Measurements from ENCODE around the gene FAM221A. TPM values are rescaled to one million over a fixed set of nuclear protein-coding genes. Genes with fewer than 3 reads are reported as not detected.

FAM221A gene
- total and polyA plus RNA-seq, 9 of the 15 experiments (the other 6 are each of a cell fraction or from before 2014, with no cell fraction given), result not detected

DNA sequence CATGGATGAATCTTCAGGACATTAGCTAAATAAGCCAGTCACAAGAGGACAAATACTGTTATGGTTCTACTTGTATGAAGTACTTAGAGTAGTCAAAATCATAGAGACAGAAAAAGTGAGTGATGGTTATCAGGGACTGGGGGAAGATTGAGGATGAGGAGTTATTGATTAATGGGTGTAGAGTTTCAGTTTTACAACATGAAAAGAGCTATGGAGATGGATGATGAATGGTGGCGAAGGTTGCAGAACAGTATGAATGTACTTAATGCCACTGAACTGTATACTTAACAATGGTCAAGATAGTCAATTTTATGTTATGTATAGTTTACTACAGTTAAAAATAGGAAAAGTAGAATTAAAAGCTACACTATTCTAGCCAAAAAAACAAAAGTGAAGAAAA lies 37.8 kb downstream of the FAM221A start (continued):
- no peak for TF ChIP-seq BCL6 (CRISPR knock-in tag; IDR thresholded peaks at IDR 0.05)

DNA sequence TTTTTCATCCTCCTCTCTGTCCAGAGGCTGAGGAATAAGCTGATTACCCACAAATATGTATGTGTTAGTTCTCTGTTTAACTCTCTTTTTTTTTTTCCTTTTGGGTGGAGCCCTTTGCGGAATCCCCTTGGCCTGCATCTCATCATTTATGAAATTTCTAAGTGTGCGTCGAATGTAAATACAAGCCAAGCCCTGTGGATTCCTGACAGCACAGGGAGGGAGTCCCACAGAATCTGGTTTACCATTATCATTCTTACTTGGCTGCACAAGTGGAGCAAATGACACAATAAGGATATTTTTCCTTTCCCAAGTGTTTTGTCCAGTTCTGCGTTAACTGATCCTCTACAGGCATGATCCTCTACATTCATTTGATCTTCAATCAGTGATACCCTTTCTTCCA lies 41.5 kb downstream of the FAM221A start:
- CTCF ChIA-PET (ENCODE audit: low intra/inter-chr PET ratio), result no interaction called here
- Histone ChIP-seq H3K27ac (ENCODE audit: extremely low read depth, low read depth, low read length) (no peak overlapping the region), H2AFZ (ENCODE audit: low read depth, low read length) (no peak overlapping the region), H3K4me1 (replicated peaks in 1 of 2; ENCODE audit: control insufficient read depth in 2 of 2, insufficient read depth in 2 of 2, low read length in 2 of 2) (peaks cover 0 to 3% of the 10 kb centered on the region in 2 experiments; a peak in 2 of 5 replicates), H3K27me3 (ENCODE audit: control insufficient read depth in 2 of 2, insufficient read depth in 2 of 2, low read length in 2 of 2) (no peaks in the 10 kb centered on the region), H3K9me3 (replicated peaks; ENCODE audit: control insufficient read depth, insufficient read depth, low read depth, low read length) (no peaks in the 10 kb centered on the region), H3K79me2 (ENCODE audit: control insufficient read depth, insufficient read depth, low read length) (no peaks in the 10 kb centered on the region), H4K20me1 (replicated peaks; ENCODE audit: control insufficient read depth, insufficient read depth, low read length) (no peaks in the 10 kb centered on the region), H3K9ac (ENCODE audit: insufficient read depth in 1 of 2, low read depth in 2 of 2, low read length in 2 of 2) (no peak overlapping the region), H3K9me1 (ENCODE audit: control insufficient read depth, insufficient read depth, low read length) (no peaks in the 10 kb centered on the region), H3K4me3 (no peak overlapping the region), H3K36me3 (ENCODE audit: control insufficient read depth, insufficient read depth, low read length) (no peaks in the 10 kb centered on the region), H3K4me2 (ENCODE audit: insufficient read depth, low read length) (no peak overlapping the region)
- 75% methylated on average over 4 of the region's 4 CpGs for WGBS (ENCODE audit: insufficient coverage, low coverage, missing lambda C conversion rate)
- in situ Hi-C loops (cut with MboI), result loop anchor here (25.0 kb wide), 1 partner anchor 459 kb away; no protein-coding TSS in a partner anchor
- TF ChIP-seq FIP1L1 (IDR thresholded peaks at IDR 0.05; ENCODE audit: low read depth, low read length, poor library complexity, severe bottlenecking) (no peak), FOSL1 (tag; conservative IDR thresholded peaks at IDR 0.05) (no peak), SIX5 (IDR thresholded peaks at IDR 0.05; ENCODE audit: borderline replicate concordance in 1 of 2, insufficient read depth in 1 of 2, low read depth in 1 of 2, low read length in 2 of 2) (no peak), HDAC1 (IDR thresholded peaks at IDR 0.05) (no peak), ZNF140 (CRISPR knock-in tag; IDR thresholded peaks at IDR 0.05) (no peak), IRF2 (CRISPR knock-in tag; IDR thresholded peaks at IDR 0.05) (no peak), HNRNPUL1 (IDR thresholded peaks at IDR 0.05; ENCODE audit: low read length) (no peak), HDGF (IDR thresholded peaks at IDR 0.05) (no peak), SMAD1 (IDR thresholded peaks at IDR 0.05; ENCODE audit: low read depth, low read length, partially characterized antibody) (no peak), FOS (IDR thresholded peaks at IDR 0.05; ENCODE audit: extremely low read depth, insufficient read length) (no peak), EP300 (IDR thresholded peaks at IDR 0.05; ENCODE audit: low read length) (no peak), CAMTA2 (CRISPR knock-in tag; conservative IDR thresholded peaks at IDR 0.05) (no peak)
- TF ChIP-seq, protein P1, sequence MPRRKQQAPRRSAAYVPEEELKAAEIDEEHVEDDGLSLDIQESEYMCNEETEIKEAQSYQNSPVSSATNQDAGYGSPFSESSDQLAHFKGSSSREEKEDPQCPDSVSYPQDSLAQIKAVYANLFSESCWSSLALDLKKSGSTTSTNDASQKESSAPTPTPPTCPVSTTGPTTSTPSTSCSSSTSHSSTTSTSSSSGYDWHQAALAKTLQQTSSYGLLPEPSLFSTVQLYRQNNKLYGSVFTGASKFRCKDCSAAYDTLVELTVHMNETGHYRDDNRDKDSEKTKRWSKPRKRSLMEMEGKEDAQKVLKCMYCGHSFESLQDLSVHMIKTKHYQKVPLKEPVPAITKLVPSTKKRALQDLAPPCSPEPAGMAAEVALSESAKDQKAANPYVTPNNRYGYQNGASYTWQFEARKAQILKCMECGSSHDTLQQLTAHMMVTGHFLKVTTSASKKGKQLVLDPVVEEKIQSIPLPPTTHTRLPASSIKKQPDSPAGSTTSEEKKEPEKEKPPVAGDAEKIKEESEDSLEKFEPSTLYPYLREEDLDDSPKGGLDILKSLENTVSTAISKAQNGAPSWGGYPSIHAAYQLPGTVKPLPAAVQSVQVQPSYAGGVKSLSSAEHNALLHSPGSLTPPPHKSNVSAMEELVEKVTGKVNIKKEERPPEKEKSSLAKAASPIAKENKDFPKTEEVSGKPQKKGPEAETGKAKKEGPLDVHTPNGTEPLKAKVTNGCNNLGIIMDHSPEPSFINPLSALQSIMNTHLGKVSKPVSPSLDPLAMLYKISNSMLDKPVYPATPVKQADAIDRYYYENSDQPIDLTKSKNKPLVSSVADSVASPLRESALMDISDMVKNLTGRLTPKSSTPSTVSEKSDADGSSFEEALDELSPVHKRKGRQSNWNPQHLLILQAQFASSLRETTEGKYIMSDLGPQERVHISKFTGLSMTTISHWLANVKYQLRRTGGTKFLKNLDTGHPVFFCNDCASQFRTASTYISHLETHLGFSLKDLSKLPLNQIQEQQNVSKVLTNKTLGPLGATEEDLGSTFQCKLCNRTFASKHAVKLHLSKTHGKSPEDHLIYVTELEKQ (CRISPR knock-in tag; IDR thresholded peaks at IDR 0.05), result no peak
- BruUV-seq (replicated peaks), result no TSS peak
- DNase-seq (ENCODE audit: extremely low read depth in 1 of 4, low spot score in 3 of 4) (no peak), ATAC-seq (no peak), FAIRE-seq (no peak)
- intact Hi-C loops (cut with micrococcal nuclease), result no loop called here
- POLR2A ChIA-PET, result no interaction called here

All from K562 (cell line).